MM.1S (cell line): ENCODE results near the gene CD48.

Experiments
- DNase-seq: peaks from one replicate; pipeline ENCODE4 v3.0.0-alpha.2; 2015
- H2AFZ ChIP-seq: fragments of 300-600 bp; sonication (generic); 2 replicates; pipeline ENCODE4 v1.6.0; 2016; ENCODE audit warnings: antibody characterized with exemption, low read length
- H3F3A ChIP-seq: fragments of 300-600 bp; sonication (generic); 2 replicates; pipeline ENCODE4 v1.6.1; 2016; ENCODE audit warnings: mild to moderate bottlenecking, antibody characterized with exemption, low read length, moderate library complexity, mixed read lengths; ENCODE audit not compliant: insufficient read depth
- H3K27ac ChIP-seq: fragments of 300-600 bp; sonication (generic); 2 replicates; pipeline ENCODE4 v1.5.1; 2016; ENCODE audit warnings: mild to moderate bottlenecking, low read length
- H3K27me3 ChIP-seq: fragments of 300-600 bp; sonication (generic); replicated peaks from 2 replicates; pipeline ENCODE4 v1.6.0; 2016; ENCODE audit warnings: low read length; ENCODE audit not compliant: insufficient read depth
- H3K36me3 ChIP-seq: fragments of 300-600 bp; sonication (generic); replicated peaks from 2 replicates; pipeline ENCODE4 v1.6.1; 2016; ENCODE audit warnings: mild to moderate bottlenecking, low read length, mixed read lengths; ENCODE audit not compliant: insufficient read depth
- H3K4me1 ChIP-seq: fragments of 300-600 bp; sonication (generic); 2 replicates; pipeline ENCODE4 v1.6.1; 2016; ENCODE audit warnings: low read length, mixed read lengths
- H3K4me2 ChIP-seq: fragments of 300-600 bp; sonication (generic); 2 replicates; pipeline ENCODE4 v1.6.0; 2016; ENCODE audit warnings: low read depth, low read length
- H3K4me3 ChIP-seq: fragments of 300-600 bp; sonication (generic); 2 replicates; pipeline ENCODE4 v1.5.1; 2016; ENCODE audit warnings: low read length, mixed read lengths
- H3K79me2 ChIP-seq: fragments of 300-600 bp; sonication (generic); 2 replicates; pipeline ENCODE4 v1.6.1; 2016; ENCODE audit warnings: mixed run types, low read length, mixed read lengths
- H3K9ac ChIP-seq: fragments of 300-600 bp; sonication (generic); 2 replicates; pipeline ENCODE4 v1.6.1; 2016; ENCODE audit warnings: low read length, mixed read lengths
- H3K9me2 ChIP-seq: fragments of 300-600 bp; sonication (generic); replicated peaks from 2 replicates; pipeline ENCODE4 v1.6.1; 2016; ENCODE audit warnings: mild to moderate bottlenecking, low read length, mixed read lengths; ENCODE audit not compliant: insufficient read depth
- H3K9me3 ChIP-seq: fragments of 300-600 bp; sonication (generic); replicated peaks from 2 replicates; pipeline ENCODE4 v1.6.1; 2016; ENCODE audit warnings: mild to moderate bottlenecking, low read length, mixed read lengths; ENCODE audit not compliant: insufficient read depth
- H4K20me1 ChIP-seq: fragments of 300-600 bp; sonication (generic); 2 replicates; pipeline ENCODE4 v1.6.1; 2016; ENCODE audit warnings: mild to moderate bottlenecking, low read length, moderate library complexity, mixed read lengths; ENCODE audit not compliant: insufficient read depth
- CTCF ChIP-seq: fragments of 300-600 bp; sonication (generic); IDR thresholded peaks from 2 replicates; pipeline ENCODE4 v1.5.1; 2016; ENCODE audit warnings: antibody characterized with exemption, low read length, mixed read lengths
- EZH2 ChIP-seq: fragments of 300-600 bp; sonication (generic); optimal IDR thresholded peaks from 2 replicates; pipeline ENCODE3; 2017; ENCODE audit warnings: low read depth, mild to moderate bottlenecking, antibody characterized with exemption, low read length, mixed read lengths
- EZH2phosphoT487 ChIP-seq: fragments of 300-600 bp; sonication (generic); IDR thresholded peaks from 2 replicates; pipeline ENCODE4 v1.6.1; 2018; ENCODE audit warnings: antibody characterized with exemption, low read length

CD48 gene

GRCh38 chr1:160720356-160721085, 8.9 kb upstream of the CD48 start:
- Histone ChIP-seq H3F3A (no peaks in the 10 kb centered on the region), H3K27me3 (no peaks in the 10 kb centered on the region), H3K27ac (no peak overlapping the region), H3K4me1 (peaks cover 14% of the 10 kb centered on the region), H2AFZ (no peak overlapping the region), H3K4me3 (no peak overlapping the region), H3K9me3 (no peaks in the 10 kb centered on the region), H3K9ac (no peak overlapping the region), H3K36me3 (no peaks in the 10 kb centered on the region), H3K9me2 (no peaks in the 10 kb centered on the region), H4K20me1 (no peaks in the 10 kb centered on the region), H3K79me2 (no peaks in the 10 kb centered on the region), H3K4me2 (no peak overlapping the region)
- TF ChIP-seq EZH2, result no peak
- no peak for TF ChIP-seq EZH2phosphoT487
- TF ChIP-seq CTCF, result no peak
- DNase-seq, result no peak

- TF ChIP-seq CTCF (no peak), EZH2 (no peak), EZH2phosphoT487 (no peak)
- DNase-seq, result no peak
- no peaks in the 10 kb centered on the region for H3K36me3 ChIP-seq
- H3K27ac ChIP-seq, result no peak overlapping the region
- H4K20me1 ChIP-seq, result no peaks in the 10 kb centered on the region
- no peaks in the 10 kb centered on the region for H3K27me3 ChIP-seq
- peaks cover 17% of the 10 kb centered on the region for H3F3A ChIP-seq
- H3K79me2 ChIP-seq, result peaks cover 7% of the 10 kb centered on the region
- no peak overlapping the region for H2AFZ ChIP-seq
- no peaks in the 10 kb centered on the region for H3K9me2 ChIP-seq
- peaks cover 29% of the 10 kb centered on the region for H3K4me1 ChIP-seq
- H3K4me3 ChIP-seq, result no peak overlapping the region
- no peak overlapping the region for H3K9ac ChIP-seq
- H3K9me3 ChIP-seq, result no peaks in the 10 kb centered on the region
- no peak overlapping the region for H3K4me2 ChIP-seq
Observed at GRCh38 chr1:160718210-160718609, 6.6 kb upstream of the CD48 start.

GRCh38 chr1:160717306-160717705, 5.7 kb upstream of the CD48 start:
- Histone ChIP-seq H3K4me2 (no peak overlapping the region), H3K9me3 (no peaks in the 10 kb centered on the region), H2AFZ (no peak overlapping the region), H4K20me1 (no peaks in the 10 kb centered on the region), H3K9ac (no peak overlapping the region), H3K9me2 (no peaks in the 10 kb centered on the region), H3K27me3 (no peaks in the 10 kb centered on the region), H3K79me2 (peaks cover 13% of the 10 kb centered on the region), H3F3A (peaks cover 26% of the 10 kb centered on the region), H3K27ac (no peak overlapping the region), H3K4me3 (no peak overlapping the region), H3K4me1 (peaks cover 36% of the 10 kb centered on the region), H3K36me3 (no peaks in the 10 kb centered on the region)
- DNase-seq, result no peak
- no peak for TF ChIP-seq EZH2phosphoT487
- TF ChIP-seq CTCF, result no peak
- TF ChIP-seq EZH2, result no peak
